Measurements from ENCODE around the gene KCNH8. TPM values are rescaled to one million over a fixed set of nuclear protein-coding genes. Genes with fewer than 3 reads are reported as not detected.

KCNH8 gene
- total RNA-seq, 1 experiment from 2014 or later: not detected

Small RNAs within 50 kb of the gene (small RNA-seq; reads per million reads assigned to genes)
- gene MIR4791: not detected

Measured in HT1080 (cell line).